NCI-H748 treated with DMSO at 0.1 percent for 48 hours (cell line): ENCODE measurements around the gene CR2.
"Not testable (repeated sequence)": the region's sequence is repeated elsewhere in the genome, so short reads cannot be mapped to it uniquely, and the experiment has no call there.

Experiments used
- DNase-seq: peaks from one replicate; lab custom pipeline; 2025; lab: John Stamatoyannopoulos, UW

CR2 gene

GRCh38 chr1:207444514-207445217, 9.5 kb upstream of the CR2 start:
- DNase-seq = no peak

DNA sequence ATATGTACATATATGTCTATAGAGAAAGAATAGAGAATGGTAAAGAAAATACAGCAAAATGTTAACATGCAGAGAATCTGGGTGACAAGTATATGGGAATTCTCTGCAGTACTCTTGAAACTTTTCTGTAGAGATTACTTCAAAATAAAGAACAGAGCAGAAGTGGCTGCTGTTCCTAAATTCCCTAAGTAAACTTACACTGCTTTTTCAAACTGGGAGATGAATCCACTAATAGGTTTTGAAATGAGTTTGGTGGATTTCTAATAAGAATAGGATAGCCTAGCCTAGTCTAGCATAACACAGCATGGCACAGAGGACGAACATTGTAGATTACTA, 450 bp upstream of the CR2 start:
- DNase-seq = no peak

DNA sequence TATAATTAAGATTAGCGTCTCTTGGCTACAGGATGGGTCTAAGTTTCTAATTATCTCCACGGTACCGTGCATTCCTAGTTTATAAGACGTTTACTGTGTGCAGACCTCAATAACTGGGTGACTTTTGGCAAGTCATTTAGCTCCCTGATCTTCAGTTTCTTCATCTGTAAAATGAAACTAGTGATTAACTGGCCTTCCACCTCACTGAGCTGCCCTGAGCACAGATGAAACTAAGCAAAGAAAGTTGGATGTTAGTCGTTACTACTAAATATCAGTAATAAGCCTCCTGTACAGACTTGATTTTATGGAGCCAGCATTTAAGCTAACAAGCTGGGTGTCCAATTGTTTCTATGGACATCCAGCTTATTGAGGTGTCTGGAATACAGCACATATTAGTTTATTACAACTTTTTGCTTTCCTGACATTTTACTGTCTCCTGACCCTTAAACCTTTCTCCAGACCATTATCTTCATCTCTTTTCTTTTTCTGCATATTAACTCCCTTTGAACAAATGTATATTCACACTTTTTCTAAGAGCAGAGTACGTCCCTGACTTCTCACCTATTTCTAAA, 1.1 kb downstream of the CR2 start:
- DNase-seq = no peak

GRCh38 chr1:207458414-207458813, 4.3 kb downstream of the CR2 start:
- no peak for DNase-seq

GRCh38 chr1:207459008-207459407, 4.9 kb downstream of the CR2 start:
- DNase-seq = no peak

- DNase-seq = no peak
Measured at GRCh38 chr1:207461649-207462048, 7.5 kb downstream of the CR2 start.

DNA sequence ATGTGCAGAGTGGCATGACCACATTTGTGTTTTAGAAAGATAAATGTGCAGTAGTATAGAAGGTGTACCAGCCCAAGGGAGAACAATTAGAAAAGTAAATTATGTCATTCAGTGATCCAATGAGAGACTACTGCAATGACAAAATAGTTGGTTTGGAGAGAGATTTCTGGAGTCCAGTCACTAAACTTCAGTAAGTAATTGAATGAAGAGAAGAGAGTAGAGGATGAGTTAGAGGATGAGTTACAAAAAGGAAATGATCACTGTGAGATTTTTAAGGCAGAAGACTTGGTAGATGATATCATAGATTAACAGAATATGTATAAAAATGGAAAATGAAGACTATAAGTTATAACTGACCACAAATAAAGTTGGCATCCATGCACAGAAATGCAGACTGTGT, 8.4 kb downstream of the CR2 start:
- no peak for DNase-seq

- DNase-seq = no peak
Measured at GRCh38 chr1:207463021-207463420, 8.9 kb downstream of the CR2 start.

DNA sequence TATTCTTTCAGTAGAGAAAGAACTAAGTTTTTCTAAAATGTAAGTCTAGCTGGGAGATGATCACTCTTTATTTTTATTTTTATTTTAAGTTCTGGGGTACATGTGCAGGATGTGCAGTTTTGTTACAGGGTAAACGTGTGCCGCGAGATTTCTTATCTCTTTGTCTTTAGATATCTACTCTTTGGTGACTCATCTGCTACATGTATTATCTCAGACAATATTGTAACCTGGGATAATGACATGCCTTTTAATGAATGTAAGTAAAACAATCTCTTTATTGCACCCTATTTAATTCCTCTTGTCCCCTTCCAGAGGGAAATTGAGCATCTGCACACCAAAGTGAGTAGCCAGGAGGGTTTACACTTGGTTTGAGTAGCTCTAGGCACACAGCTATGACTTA, 9.4 kb downstream of the CR2 start:
- DNase-seq = no peak

- DNase-seq = no peak
Measured at GRCh38 chr1:207470927-207471326, 16.8 kb downstream of the CR2 start.

DNA sequence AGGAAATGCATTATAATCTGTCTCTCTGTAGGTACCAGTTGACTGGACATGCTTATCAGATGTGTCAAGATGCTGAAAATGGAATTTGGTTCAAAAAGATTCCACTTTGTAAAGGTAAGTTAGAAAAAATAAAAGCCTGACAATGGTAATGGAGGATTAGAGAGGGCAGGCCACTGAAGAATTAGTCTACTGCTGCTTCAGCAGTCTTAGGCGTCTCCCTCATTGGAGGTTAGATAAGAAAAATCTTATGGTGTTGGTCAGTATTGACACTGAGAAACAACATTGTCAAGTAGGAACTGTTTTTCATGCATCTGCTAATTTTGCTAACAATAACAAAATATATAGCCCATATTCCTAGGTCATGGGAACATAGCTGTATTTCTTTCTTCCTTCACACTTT, 20.1 kb downstream of the CR2 start:
- DNase-seq = no peak

GRCh38 chr1:207486198-207486597, 32.1 kb downstream of the CR2 start:
- no peak for DNase-seq

DNA sequence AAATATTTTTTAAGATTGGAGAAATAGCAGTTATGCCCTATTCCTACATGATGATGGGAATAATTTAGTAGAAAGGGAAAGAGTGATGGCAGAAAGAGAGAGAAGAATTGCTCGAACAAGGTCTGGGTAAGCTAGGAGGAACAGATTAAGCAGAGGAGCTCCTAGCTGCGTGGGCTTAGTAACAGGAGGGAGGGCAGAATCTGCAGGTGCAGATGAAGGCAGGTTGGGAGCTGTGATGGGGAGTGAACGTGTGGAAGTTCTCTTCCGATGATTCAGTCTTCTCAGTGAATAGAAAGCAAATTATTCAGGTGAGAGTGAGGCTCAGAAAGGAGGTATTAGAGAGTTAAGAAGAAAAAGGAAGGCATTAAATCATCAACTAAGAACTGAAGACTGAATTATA, 33.5 kb downstream of the CR2 start:
- no peak for DNase-seq

DNA sequence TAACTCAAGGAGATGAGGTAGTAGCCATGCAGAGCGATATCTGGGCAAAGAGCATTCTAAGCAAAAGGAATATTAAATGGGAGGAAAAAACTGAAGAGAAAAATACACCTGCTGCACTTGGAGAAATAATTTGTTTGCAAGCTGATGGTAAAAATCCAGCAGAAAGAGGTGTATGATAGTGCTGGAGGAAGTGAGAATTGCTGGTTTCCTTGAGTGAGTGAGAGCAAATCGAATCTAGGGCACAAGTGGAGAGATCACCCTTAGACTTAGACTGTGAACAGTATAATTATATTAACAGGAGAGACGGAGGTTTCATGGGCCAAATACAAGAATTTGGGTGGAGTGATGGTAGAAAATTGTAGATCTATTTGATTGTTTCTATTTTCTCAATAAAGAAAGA, 39.1 kb downstream of the CR2 start:
- DNase-seq = no peak

GRCh38 chr1:207494171-207494570, 40.0 kb downstream of the CR2 start:
- DNase-seq = no peak

- DNase-seq = not testable (repeated sequence)
Measured at GRCh38 chr1:207495281-207495680, 41.2 kb downstream of the CR2 start.

DNA sequence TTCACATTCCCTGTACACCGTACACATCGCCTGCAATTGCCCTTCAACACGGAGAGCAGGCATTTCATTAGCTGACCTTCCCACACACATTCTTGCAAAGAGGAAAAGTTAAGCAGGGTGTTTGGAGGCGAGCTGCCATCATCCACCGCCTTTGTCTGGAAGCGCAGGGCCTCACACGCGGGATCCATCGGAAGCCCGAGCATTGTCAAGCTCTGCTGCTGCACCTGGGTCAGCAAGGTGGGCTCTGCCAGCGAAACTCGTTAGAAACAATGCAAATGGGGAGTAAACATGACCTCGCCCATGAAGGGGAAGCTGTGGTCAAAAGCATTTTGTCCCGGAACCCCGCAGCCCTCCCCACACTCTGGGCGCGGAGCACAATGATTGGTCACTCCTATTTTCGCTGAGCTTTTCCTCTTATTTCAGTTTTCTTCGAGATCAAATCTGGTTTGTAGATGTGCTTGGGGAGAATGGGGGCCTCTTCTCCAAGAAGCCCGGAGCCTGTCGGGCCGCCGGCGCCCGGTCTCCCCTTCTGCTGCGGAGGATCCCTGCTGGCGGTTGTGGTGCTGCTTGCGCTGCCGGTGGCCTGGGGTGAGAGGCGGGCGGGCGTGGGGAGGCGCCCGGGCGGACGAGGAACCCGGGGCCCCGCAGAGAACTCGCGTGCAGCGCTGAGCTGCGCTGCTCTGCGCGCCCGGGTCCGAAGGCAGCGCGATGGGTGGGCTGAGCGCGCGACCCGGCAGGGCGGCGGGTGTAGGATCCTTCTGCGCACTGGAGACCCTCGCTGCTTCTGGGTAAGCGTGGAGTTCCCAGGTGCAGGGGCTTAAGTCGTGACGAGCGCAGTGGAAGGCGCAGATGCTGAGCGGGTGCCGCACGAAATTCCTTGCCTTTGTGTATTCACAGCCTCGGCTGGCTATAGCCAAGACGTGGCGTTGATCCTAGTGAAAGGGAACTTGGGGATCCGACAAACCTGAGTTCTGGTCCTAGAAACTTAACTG, 42.0 kb downstream of the CR2 start, which contains the start of gene CR1:
TSS of gene CR1 (plus strand) at position 357 of the 992 bp plus-strand sequence. CDS start at position 468, 111 bp downstream.
- DNase-seq = peak; percentile 3

GRCh38 chr1:207497941-207498340, 43.8 kb downstream of the CR2 start:
- no peak for DNase-seq

- DNase-seq = peak; percentile 74
Measured at GRCh38 chr1:207499573-207499972, 45.4 kb downstream of the CR2 start.

GRCh38 chr1:207500306-207500705, 46.2 kb downstream of the CR2 start:
- DNase-seq = no peak

DNA sequence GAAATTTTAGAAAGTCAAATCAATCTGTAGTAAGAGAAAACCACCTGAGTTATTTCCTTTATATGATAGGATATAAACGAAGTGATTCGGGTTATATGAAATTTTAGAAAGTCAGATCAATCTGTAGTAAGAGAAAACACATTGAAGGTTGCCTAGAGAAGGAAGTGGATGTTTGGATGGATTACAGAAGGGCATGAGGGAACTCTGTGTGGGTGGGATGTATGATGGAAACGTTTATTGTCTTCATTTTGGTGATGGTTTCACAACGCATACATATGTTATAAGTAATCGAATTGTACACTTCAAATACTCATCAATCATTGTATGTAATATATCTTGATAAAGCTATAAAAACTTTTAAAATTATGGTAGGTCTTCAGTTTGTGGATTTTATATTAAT, 46.9 kb downstream of the CR2 start:
- DNase-seq = no peak

GRCh38 chr1:207502726-207503125, 48.6 kb downstream of the CR2 start:
- DNase-seq = no peak

GRCh38 chr1:207503950-207504349, 49.8 kb downstream of the CR2 start:
- no peak for DNase-seq
